CD4-positive, alpha-beta T cell treated with Interleukin-2 at 100 ng/mL for 4 hours (primary cell): ENCODE results near the gene ITGB6.

ENCODE experiments used
- DNase-seq: peaks from one replicate; pipeline ENCODE4 v3.0.0-alpha.2; 2020; ENCODE audit warnings: low spot score

ITGB6 gene

DNA sequence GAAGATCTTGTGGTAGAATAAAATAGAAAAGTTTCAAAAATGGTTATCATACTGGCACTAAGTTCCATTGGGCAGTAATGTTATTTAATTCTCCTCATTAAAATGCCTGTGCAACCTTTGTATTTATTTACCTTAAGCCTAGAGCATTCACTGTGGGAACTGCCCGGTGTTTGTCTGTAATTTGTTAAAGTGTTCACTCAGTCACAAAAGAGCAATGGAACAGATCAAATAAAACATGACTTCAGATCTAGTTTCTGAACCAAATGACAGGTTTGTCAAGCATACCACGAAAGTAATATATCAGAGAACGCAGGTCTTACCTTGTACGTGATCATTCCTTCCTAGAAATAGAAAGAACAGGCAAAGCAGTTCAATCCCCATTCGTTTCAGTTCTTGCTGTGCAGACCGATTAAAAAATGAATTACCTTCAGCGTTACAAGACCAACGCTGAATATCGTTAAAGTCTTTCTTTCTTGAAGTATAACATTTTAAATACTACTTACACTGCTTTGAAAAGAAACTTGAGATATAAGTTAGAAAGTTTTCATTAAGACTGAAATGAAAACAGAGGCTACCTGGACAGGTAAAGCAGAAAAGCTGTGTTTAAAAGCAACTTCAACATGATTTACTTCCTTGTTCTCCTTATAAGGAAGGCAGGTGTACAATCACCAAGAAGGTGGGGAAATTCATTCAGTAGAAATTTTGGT is at the start of gene ITGB6:
ITGB6 (minus strand) TSS at position 590 of the 707 bp plus-strand sequence; CDS start at position 381, 209 bp downstream.
- no peak for DNase-seq

- no peak for DNase-seq
These were observed 47.4 kb upstream of the ITGB6 start for GRCh38 chr2:160247296-160248035.

- DNase-seq, result no peak
These were observed 46.3 kb upstream of the ITGB6 start for GRCh38 chr2:160246356-160246755.

- no peak for DNase-seq
These were observed 45.6 kb upstream of the ITGB6 start for GRCh38 chr2:160245614-160246155.

- no peak for DNase-seq
These were observed 43.0 kb upstream of the ITGB6 start for GRCh38 chr2:160242893-160243564.

DNA sequence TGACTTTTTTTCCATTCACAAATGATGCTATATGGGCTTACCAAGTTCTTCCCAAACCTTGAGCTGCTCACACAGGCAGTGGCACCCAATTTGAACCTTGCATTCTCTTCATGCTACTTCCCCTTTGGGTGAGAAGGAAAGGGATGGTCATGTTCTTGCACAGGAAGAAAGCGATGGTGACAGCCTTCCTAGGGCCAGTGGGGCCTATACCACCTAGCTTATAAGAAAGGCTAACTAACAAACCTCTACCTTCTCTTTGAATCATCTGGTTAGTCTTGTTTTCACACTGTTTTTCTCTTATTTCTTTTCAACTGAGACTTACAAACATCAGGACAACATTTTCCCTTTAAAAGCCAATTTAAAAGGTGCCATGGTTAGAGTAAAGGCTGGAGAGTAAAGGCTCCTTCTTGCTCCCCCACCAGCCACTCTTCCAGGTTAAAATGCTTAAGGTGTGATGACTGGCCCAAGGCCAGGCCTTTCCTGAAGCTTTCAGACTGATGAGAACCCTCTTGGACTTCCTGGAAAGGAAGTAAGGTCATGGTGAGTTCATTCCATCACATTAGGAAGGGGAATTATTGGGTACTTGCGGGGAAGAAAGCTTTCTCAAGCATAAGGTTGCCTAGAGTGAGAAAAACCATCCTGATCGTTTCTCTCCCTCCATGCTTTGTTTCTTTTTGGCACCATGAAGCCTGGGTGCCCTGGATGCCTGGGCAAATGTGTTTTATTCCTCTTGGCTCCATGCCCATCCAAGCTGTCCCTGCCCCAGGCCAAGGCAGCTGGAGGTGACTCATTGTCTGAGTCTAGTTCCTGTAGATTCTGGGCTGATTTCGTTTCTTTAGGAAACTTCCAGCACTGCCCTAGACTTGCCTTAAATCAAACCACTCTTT is 41.4 kb upstream of the ITGB6 start:
- DNase-seq, result no peak

- DNase-seq, result no peak
These were observed 39.4 kb upstream of the ITGB6 start for GRCh38 chr2:160239436-160239835.

DNA sequence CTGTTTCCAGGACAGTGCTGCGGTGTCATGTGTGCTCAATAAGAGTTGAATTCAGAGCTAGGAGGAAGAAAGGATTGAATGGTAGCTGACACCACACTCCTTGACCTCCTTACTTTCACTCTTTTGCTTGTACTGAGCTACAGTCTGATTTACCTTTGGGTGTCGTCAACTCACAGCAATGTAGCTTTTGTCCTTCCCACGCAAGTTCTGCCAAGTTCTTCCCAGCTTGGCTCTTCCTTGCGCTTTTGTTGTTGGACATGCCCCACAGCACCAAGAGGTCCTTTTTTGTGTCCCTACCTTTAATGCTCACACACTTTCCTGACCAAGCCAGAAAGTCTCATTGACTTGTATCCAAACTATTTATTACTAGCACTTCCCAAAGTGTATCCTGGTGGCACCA is 38.3 kb upstream of the ITGB6 start:
- DNase-seq, result no peak

GRCh38 chr2:160232905-160233475 is 32.9 kb upstream of the ITGB6 start:
- no peak for DNase-seq

GRCh38 chr2:160229591-160229990 is 29.5 kb upstream of the ITGB6 start:
- DNase-seq, result no peak

- DNase-seq, result no peak
These were observed 28.3 kb upstream of the ITGB6 start for GRCh38 chr2:160228141-160228917.

- no peak for DNase-seq
These were observed 27.3 kb upstream of the ITGB6 start for GRCh38 chr2:160227293-160227915.

DNA sequence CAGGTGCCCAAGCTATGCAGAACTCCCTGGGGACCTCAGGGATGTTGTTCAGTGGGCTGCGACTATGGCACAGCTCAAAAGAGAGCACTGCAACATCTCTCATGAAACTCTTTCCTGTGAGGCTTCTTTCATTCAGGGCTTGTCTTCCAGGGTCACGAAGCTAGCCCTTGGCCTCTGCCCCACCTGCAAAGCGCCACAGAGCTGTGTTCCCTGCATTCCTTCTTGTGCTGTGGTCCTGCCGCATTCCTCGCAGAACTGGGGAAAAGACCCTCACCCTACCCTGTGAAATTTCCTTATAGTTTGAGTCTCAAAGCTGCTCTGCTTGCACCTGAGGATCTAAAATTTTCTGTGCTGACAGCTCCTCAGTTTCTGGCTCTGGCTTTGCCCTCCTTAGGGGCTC is 26.3 kb upstream of the ITGB6 start:
- no peak for DNase-seq

- DNase-seq, result no peak
These were observed 25.6 kb upstream of the ITGB6 start for GRCh38 chr2:160225722-160226121.

- no peak for DNase-seq
These were observed 24.4 kb upstream of the ITGB6 start for GRCh38 chr2:160224507-160224906.

DNA sequence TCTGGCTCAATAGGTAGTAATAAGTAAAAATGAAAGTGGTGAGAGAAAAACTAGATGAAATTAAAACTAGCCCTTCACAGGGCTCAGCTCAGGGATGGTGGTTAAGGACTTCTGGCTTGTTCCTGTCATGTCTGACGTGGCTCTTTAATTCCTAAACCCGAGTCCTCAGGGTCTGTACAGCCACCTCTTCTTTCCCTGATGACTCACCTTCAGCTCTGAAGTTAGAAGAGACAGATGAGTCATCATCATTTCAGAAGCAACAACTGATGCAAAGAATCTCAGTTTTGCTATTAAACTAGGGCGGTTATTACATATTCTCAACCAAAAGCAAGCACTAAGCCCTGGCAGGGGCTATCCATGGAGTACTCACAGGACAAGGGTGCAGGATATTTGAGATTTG is 24.0 kb upstream of the ITGB6 start:
- DNase-seq, result peak; percentile 49

GRCh38 chr2:160223560-160223959 is 23.5 kb upstream of the ITGB6 start:
- DNase-seq, result no peak

GRCh38 chr2:160222546-160223283 is 22.6 kb upstream of the ITGB6 start:
- no peak for DNase-seq
